Liver (tissue), 9 donors: Measurements from ENCODE around the gene CBR1. TPM values are rescaled to one million over a fixed set of nuclear protein-coding genes. Genes with fewer than 3 reads are reported as not detected.

Source experiments
- DNase-seq: peaks from one replicate; pipeline ENCODE4 v3.0.0-alpha.2; 2017; ENCODE audit warnings: low spot score
- H3K27ac ChIP-seq, 2 donors: one replicate each; pipeline ENCODE4 v1.7.0; 2013; ENCODE audit warnings: inconsistent platforms in 2 of 2, low read length in 2 of 2, control low read depth in 1 of 2, low read depth in 1 of 2, mild to moderate bottlenecking in 1 of 2
- H3K27me3 ChIP-seq, 4 donors: one replicate each; pipeline versions ENCODE4 v1.6.1 to v1.7.0; 2013; ENCODE audit warnings: low read length in 3 of 4, inconsistent platforms in 1 of 4, mild to moderate bottlenecking in 1 of 4, moderate library complexity in 1 of 4; ENCODE audit not compliant: control insufficient read depth in 4 of 4, insufficient read depth in 4 of 4
- H3K36me3 ChIP-seq, 4 donors: one replicate each; pipeline versions ENCODE4 v1.6.1 to v1.7.0; 2013; ENCODE audit warnings: low read length in 3 of 4, mild to moderate bottlenecking in 3 of 4, low read depth in 1 of 4, moderate library complexity in 1 of 4; ENCODE audit not compliant: control insufficient read depth in 4 of 4, insufficient read depth in 3 of 4
- H3K4me1 ChIP-seq, 4 donors: one replicate each; pipeline versions ENCODE4 v1.6.1 to v1.7.0; 2013; ENCODE audit warnings: low read length in 3 of 4, mild to moderate bottlenecking in 3 of 4, moderate library complexity in 1 of 4; ENCODE audit not compliant: control insufficient read depth in 4 of 4, insufficient read depth in 4 of 4
- H3K4me3 ChIP-seq, 3 donors: one replicate each; pipeline versions ENCODE4 v1.6.1 to v1.7.0; 2013; ENCODE audit warnings: low read length in 3 of 3, control low read depth in 1 of 3, low read depth in 1 of 3, mild to moderate bottlenecking in 1 of 3
- H3K9ac ChIP-seq, 2 donors: one replicate each; pipeline ENCODE4 v1.7.0; 2013; ENCODE audit warnings: low read length in 2 of 2, mild to moderate bottlenecking in 2 of 2, moderate library complexity in 2 of 2, control low read depth in 1 of 2, low read depth in 1 of 2
- H3K9me3 ChIP-seq, 4 donors: one replicate each; pipeline versions ENCODE4 v1.6.1 to v1.7.0; 2013; ENCODE audit warnings: low read length in 3 of 4; ENCODE audit not compliant: control insufficient read depth in 4 of 4
- ATF3 ChIP-seq: IDR thresholded peaks from 2 replicates; pipeline ENCODE4 v1.6.1; 2016; ENCODE audit warnings: antibody characterized with exemption
- CTCF ChIP-seq: fragments of 150-350 bp; IDR thresholded peaks from 2 replicates; pipeline ENCODE4 v1.5.1; 2017; ENCODE audit warnings: improper control_type of control experiment, low read depth, low read length; ENCODE audit not compliant: missing input control
- EGR1 ChIP-seq, 2 donors: IDR thresholded peaks; 2 replicates each; pipeline ENCODE4 v1.6.1; 2016 to 2018; ENCODE audit warnings: antibody characterized with exemption in 2 of 2, low read depth in 2 of 2
- FOXA1 ChIP-seq: IDR thresholded peaks from 2 replicates; pipeline ENCODE4 v1.6.1; 2016; ENCODE audit warnings: antibody characterized with exemption
- FOXA2 ChIP-seq: IDR thresholded peaks from 2 replicates; pipeline ENCODE4 v1.6.1; 2016; ENCODE audit warnings: antibody characterized with exemption
- GABPA ChIP-seq, 2 donors: IDR thresholded peaks in 1 of 2; conservative IDR thresholded peaks in 1 of 2; 2 replicates each; pipeline ENCODE4 v1.6.1; 2016; ENCODE audit warnings: antibody characterized with exemption in 2 of 2, mild to moderate bottlenecking in 1 of 2, moderate library complexity in 1 of 2
- HNF4A ChIP-seq, 2 donors: conservative IDR thresholded peaks; 2 replicates each; pipeline ENCODE4 v1.6.1; 2016; ENCODE audit warnings: antibody characterized with exemption in 2 of 2, mild to moderate bottlenecking in 2 of 2
- HNF4G ChIP-seq: IDR thresholded peaks from 2 replicates; pipeline ENCODE4 v1.6.1; 2016; ENCODE audit warnings: antibody characterized with exemption
- JUND ChIP-seq, 2 donors: IDR thresholded peaks; 2 replicates each; pipeline ENCODE4 v1.6.1; 2016; ENCODE audit warnings: antibody characterized with exemption in 2 of 2
- MAX ChIP-seq: IDR thresholded peaks from 2 replicates; pipeline ENCODE4 v1.6.1; 2016; ENCODE audit warnings: antibody characterized with exemption
- NR2F2 ChIP-seq: IDR thresholded peaks from 2 replicates; pipeline ENCODE4 v1.6.1; 2016; ENCODE audit warnings: antibody characterized with exemption
- RAD21 ChIP-seq, 2 donors: IDR thresholded peaks; 2 replicates each; pipeline ENCODE4 v1.6.1; 2016; ENCODE audit warnings: antibody characterized with exemption in 2 of 2, mild to moderate bottlenecking in 2 of 2
- RXRA ChIP-seq, 2 donors: IDR thresholded peaks; 2 replicates each; pipeline ENCODE4 v1.6.1; 2017 to 2018; ENCODE audit warnings: antibody characterized with exemption in 2 of 2, mild to moderate bottlenecking in 1 of 2
- SP1 ChIP-seq: IDR thresholded peaks from 2 replicates; pipeline ENCODE4 v1.6.1; 2018; ENCODE audit warnings: antibody characterized with exemption, mild to moderate bottlenecking
- TAF1 ChIP-seq: conservative IDR thresholded peaks from 2 replicates; pipeline ENCODE4 v1.6.1; 2016; ENCODE audit warnings: antibody characterized with exemption, mild to moderate bottlenecking
- YY1 ChIP-seq: IDR thresholded peaks from 2 replicates; pipeline ENCODE4 v1.6.1; 2016; ENCODE audit warnings: antibody characterized with exemption, mild to moderate bottlenecking
- ZBTB33 ChIP-seq: IDR thresholded peaks from 2 replicates; pipeline ENCODE4 v1.6.1; 2016; ENCODE audit warnings: antibody characterized with exemption
- WGBS: extraction: QIAGEN DNeasy Blood & Tissue Kit; methylation state at CpG from one replicate; pipeline ENCODE4 v1.1.7; 2013; 5-methylcytosine and 5-hydroxymethylcytosine counted together
- polyA plus RNA-seq, 2 donors: library from polyadenylated mRNA; stranded (reverse) in 1 of 2; unstranded in 1 of 2; fragments of 200-250 nt in 1 of 2; fragments of >200 nt in 1 of 2; fragmentation: Nextera tagmentation in 1 of 2; extraction: Ambion mirVana in 1 of 2; gene quantifications; one replicate each; pipeline versions ENCODE4 v1.2.1 to v1.2.3, GENCODE V29; 2013 to 2015
- total RNA-seq, 2 donors: library from RNA; depleted of rRNA; stranded (reverse); fragments of >200 nt; gene quantifications; one replicate each; pipeline ENCODE4 v1.2.3, GENCODE V29; 2014
- donor health status: healthy.
- donor health status: healthy.
- donor health status: healthy.
- donor health status: healthy.
- donor health status: healthy.

The CBR1 gene
- total and polyA plus RNA-seq, 4 donors = 94.2 to 218 (median 178) TPM

- Histone ChIP-seq H3K9ac (no peak overlapping the region), H3K4me1 (no peaks in the 10 kb centered on the region), H3K27ac (no peak overlapping the region), H3K4me3 (no peak overlapping the region), H3K9me3 (no peaks in the 10 kb centered on the region), H3K36me3 (no peaks in the 10 kb centered on the region), H3K27me3 (no peaks in the 10 kb centered on the region)
- DNase-seq = no peak
- no peak for TF ChIP-seq FOXA2
- no peak for TF ChIP-seq JUND (IDR thresholded peaks at IDR 0.05)
- TF ChIP-seq EGR1 (IDR thresholded peaks at IDR 0.05; ENCODE audit: low read depth in 2 of 2) = no peak
- no peak for TF ChIP-seq CTCF
- no peak for TF ChIP-seq SP1
- no peak for TF ChIP-seq HNF4G
- TF ChIP-seq MAX = no peak
- no peak for TF ChIP-seq TAF1
- no peak for TF ChIP-seq FOXA1
- TF ChIP-seq GABPA (IDR thresholded peaks at IDR 0.05 in 1 of 2, conservative IDR thresholded peaks at IDR 0.05 in 1 of 2) = no peak
- no peak for TF ChIP-seq NR2F2
- TF ChIP-seq HNF4A (conservative IDR thresholded peaks at IDR 0.05) = no peak
- no peak for TF ChIP-seq ZBTB33
- TF ChIP-seq YY1 = no peak
- TF ChIP-seq RAD21 (IDR thresholded peaks at IDR 0.05) = no peak
- 93% methylated on average over 8 of the region's 8 CpGs for WGBS
Observed at GRCh38 chr21:36024782-36025181, 45.0 kb upstream of the CBR1 start.

GRCh38 chr21:36027347-36027746 is 42.5 kb upstream of the CBR1 start:
- Histone ChIP-seq H3K4me3 (no peak overlapping the region), H3K27ac (no peak overlapping the region), H3K9me3 (no peaks in the 10 kb centered on the region), H3K36me3 (no peaks in the 10 kb centered on the region), H3K9ac (no peak overlapping the region), H3K27me3 (no peaks in the 10 kb centered on the region), H3K4me1 (no peaks in the 10 kb centered on the region)
- WGBS = 89% methylated on average over 5 of the region's 5 CpGs
- no peak for DNase-seq
- TF ChIP-seq CTCF (no peak), EGR1 (IDR thresholded peaks at IDR 0.05; ENCODE audit: low read depth in 2 of 2) (no peak), ZBTB33 (no peak), RAD21 (IDR thresholded peaks at IDR 0.05) (no peak), TAF1 (no peak), JUND (IDR thresholded peaks at IDR 0.05) (no peak), HNF4A (conservative IDR thresholded peaks at IDR 0.05) (no peak), GABPA (IDR thresholded peaks at IDR 0.05 in 1 of 2, conservative IDR thresholded peaks at IDR 0.05 in 1 of 2) (no peak), NR2F2 (no peak), FOXA1 (no peak), YY1 (no peak), ATF3 (no peak), MAX (no peak), RXRA (IDR thresholded peaks at IDR 0.05) (no peak), SP1 (no peak)
